ENCODE results near the gene S100A7.
"Not testable (repeated sequence)": the region's sequence is repeated elsewhere in the genome, so short reads cannot be mapped to it uniquely, and the experiment has no call there.

S100A7 gene

GRCh38 chr1:153476491-153477093 is 16.1 kb upstream of the S100A7 start:
- TF ChIP-seq, protein P1, sequence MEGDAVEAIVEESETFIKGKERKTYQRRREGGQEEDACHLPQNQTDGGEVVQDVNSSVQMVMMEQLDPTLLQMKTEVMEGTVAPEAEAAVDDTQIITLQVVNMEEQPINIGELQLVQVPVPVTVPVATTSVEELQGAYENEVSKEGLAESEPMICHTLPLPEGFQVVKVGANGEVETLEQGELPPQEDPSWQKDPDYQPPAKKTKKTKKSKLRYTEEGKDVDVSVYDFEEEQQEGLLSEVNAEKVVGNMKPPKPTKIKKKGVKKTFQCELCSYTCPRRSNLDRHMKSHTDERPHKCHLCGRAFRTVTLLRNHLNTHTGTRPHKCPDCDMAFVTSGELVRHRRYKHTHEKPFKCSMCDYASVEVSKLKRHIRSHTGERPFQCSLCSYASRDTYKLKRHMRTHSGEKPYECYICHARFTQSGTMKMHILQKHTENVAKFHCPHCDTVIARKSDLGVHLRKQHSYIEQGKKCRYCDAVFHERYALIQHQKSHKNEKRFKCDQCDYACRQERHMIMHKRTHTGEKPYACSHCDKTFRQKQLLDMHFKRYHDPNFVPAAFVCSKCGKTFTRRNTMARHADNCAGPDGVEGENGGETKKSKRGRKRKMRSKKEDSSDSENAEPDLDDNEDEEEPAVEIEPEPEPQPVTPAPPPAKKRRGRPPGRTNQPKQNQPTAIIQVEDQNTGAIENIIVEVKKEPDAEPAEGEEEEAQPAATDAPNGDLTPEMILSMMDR (conservative IDR thresholded peaks at IDR 0.05; ENCODE audit: low read length), result no peak
- H3K4me3 ChIP-seq (ENCODE audit: low read length), result no peak overlapping the region
- no peak for DNase-seq (ENCODE audit: low read depth)

- H3K4me3 ChIP-seq (ENCODE audit: low read length), result no peak overlapping the region
- TF ChIP-seq, protein P1 (conservative IDR thresholded peaks at IDR 0.05; ENCODE audit: low read length), result no peak
- DNase-seq (ENCODE audit: low read depth), result no peak
Observed at GRCh38 chr1:153475282-153475681, 14.8 kb upstream of the S100A7 start.

DNA sequence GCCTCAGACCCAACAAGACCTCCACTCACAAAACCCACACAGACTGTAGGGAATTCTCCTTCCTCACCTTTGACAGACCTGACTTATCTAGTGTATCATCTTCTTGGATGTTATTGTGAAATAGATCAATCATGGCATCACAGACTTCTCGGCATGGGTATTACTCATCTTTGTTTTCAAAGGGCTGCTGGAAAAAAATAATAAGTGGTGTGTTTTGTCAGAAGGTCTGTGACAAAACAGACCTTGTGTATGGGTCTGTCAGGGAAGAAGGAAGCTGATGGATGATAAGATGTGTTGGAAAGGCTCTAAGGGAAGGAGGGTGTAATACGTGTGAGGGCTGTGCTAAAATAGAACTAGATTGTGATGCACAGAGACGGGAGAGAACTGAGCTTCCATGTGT is 13.9 kb upstream of the S100A7 start:
- DNase-seq (ENCODE audit: low read depth), result no peak
- no peak overlapping the region for H3K4me3 ChIP-seq (ENCODE audit: low read length)
- TF ChIP-seq, protein P1 (conservative IDR thresholded peaks at IDR 0.05; ENCODE audit: low read length), result no peak

GRCh38 chr1:153470707-153471106 is 10.3 kb upstream of the S100A7 start:
- TF ChIP-seq, protein P1 (conservative IDR thresholded peaks at IDR 0.05; ENCODE audit: low read length), result no peak
- H3K4me3 ChIP-seq (ENCODE audit: low read length), result no peak overlapping the region
- no peak for DNase-seq (ENCODE audit: low read depth)

- DNase-seq (ENCODE audit: low read depth), result peak; percentile 3
- H3K4me3 ChIP-seq (ENCODE audit: low read length), result no peak overlapping the region
- TF ChIP-seq, protein P1 (conservative IDR thresholded peaks at IDR 0.05; ENCODE audit: low read length), result no peak
Observed at GRCh38 chr1:153466908-153467307, 6.5 kb upstream of the S100A7 start.

DNA sequence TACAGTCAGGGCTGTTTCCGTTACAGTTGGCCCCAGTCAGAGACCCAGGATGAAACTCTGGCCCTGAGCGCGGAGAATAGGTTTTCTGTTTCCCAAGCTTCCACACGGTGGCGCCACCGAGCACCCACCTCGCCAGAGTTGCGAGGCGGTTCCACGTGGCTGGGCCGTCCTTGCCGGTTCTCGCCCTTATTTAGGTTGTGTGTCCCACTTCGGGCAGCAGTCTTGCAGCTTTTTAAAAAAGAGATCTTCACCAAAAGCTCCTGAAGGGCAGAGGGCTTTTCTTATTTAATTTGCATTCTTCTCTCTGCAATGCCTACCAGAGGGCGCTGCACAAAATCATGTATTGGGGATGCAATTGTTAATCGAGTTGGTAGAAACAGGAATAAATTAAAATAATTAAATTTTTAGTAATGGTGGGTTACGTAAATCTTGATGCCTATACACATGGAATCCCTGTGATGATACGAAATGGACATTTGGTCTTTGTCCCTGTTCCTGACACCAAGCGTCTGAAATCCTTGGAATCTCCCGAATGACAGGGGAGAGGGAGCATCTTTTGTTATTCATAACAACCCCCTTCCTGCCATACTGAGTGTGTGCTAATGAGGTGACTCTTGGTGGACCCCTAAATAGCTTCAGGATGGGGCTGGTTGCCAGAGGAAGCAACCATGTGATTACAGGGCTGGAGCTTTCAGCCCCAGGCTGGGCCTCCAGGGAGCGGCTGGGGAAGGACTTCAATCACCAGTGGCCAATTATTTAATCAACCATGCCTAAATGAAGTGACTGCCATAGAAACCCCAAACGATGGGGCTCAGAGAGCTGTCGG is 5.6 kb upstream of the S100A7 start:
- DNase-seq (ENCODE audit: low read depth), result peak; percentile 16
- H3K4me3 ChIP-seq (ENCODE audit: low read length), result no peak overlapping the region
- TF ChIP-seq, protein P1 (conservative IDR thresholded peaks at IDR 0.05; ENCODE audit: low read length), result peak; percentile 62

DNA sequence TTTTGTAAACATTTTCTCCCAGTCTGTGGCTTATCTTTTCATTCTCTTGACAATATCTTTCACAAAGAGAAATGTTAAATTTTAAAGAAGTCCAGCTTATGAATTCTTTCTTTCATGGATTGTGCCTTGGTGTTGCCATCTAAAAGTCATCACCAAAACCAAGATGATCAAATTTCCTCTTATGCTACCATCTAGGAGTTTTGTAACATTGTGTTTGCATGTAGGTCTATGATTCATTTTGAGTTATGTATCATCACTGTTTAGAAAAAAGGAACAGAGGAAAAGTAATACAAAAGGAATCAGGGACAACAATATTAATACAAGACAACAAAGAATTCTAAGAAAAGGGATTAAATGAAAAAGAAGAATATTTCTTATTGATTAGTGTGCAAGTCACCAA is 2.3 kb upstream of the S100A7 start:
- H3K4me3 ChIP-seq (ENCODE audit: low read length); DNase-seq (ENCODE audit: low read depth): not testable (repeated sequence)
